Bone marrow (tissue), 2 donors: ENCODE results near the gene RBBP9.
"Not testable (repeated sequence)": the region's sequence is repeated elsewhere in the genome, so short reads cannot be mapped to it uniquely, and the experiment has no call there.

Experiments
- DNase-seq, 2 donors: peaks; one replicate each; lab custom pipeline; 2025; lab: John Stamatoyannopoulos, UW

RBBP9 gene

DNA sequence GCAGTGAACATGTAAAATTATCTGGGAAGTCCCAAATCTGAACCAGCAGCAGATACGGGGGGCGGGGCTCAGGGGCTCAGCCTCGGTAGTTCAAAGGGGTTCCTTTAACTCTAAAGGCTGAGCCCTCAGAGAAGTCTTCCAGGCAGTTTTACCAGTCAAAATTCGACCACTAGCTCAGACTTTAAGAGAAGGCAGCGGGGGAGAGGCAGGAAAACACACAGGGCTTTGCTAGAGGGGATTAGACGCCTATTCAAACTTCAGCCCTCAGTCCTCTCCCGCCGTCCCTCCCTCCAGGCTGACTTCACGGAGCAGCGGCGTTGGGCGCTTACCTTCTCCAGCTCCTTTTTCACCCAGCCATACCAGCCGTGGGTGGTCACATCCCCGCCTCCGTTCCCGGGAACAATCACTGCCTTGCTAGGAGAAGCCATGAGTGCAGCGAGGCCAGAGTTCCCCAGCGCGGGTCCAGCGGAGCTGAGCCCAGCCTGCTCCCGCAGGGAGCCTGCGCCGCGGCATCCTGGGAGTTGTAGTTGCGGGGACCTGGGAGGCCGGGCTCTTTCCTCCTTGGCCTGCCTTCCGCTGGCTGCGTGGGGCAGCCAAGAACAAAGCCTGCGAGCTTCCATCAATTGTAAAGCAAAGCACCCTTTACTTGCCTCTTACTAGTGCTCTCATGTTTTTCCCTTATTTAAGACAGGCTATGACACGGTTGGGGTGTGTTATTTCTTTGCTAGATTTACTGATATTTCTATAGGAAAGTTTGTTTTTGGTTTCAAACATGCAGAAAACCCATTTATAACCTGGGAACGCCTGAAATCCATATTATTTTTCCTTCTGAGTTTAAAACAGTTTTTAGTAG is at the start of gene RBBP9:
Gene RBBP9 (minus strand): TSS at position 486 of the 853 bp plus-strand sequence. CDS start 58 bp downstream, at position 428.
- peak; percentile 31 to 74 for DNase-seq

DNA sequence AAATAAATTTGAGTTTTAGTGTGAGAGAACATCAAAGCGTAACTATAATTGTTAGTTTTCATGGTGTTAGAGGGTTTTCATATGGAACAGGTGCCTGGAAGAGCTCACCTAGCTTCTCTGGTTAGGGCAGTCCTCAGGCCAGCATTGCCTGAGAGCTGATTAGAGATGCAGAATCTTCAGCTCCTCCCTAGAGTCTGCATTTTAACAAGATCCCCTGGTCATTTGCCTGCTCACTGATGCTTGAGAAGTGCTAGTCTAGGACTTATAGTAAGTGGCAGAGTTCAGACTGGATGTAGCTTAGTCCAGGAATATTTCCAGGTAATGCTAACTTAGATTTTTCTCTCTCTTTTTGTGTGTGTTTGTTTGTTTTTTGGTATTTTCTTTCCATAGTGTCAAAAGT is 48.5 kb upstream of the RBBP9 start:
- no peak for DNase-seq

DNA sequence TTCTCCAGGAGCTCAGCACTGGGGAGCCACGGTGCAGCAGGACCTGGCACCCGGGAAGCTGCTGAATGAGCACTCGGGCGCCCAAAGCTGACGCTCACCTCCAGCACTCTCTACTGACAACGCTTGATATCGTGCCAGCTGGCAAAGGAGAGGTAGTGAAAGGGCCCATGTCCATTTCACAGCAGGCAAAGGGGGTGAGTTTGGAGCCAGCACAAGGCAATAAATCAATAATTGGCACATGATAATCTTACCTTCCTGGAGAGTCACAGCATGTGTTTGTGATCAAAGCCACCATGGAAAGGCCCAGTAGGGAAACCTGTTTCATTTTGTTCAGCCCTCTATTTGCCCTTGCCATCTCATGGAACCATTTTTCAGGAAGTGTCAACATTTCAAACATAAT is 46.9 kb upstream of the RBBP9 start:
- no peak for DNase-seq

DNA sequence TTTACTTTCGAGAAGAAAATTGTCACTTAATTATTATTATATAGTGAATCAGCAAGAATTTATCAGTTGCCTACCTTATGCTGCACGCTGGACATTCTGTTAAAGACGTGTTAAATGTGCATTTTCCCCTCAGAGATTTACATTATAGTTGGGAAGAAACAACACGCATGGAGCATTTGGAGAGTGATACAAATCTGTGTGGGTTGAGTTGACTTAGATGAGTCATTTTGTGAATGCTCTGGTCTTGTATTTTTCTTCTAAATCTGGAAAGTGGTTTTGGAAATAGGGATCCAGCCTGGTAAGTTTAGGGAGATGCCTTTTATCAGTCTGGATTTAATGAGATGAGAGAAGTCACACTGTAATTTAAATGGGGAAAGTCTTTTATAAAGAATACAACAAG is 46.2 kb upstream of the RBBP9 start:
- DNase-seq = no peak

DNA sequence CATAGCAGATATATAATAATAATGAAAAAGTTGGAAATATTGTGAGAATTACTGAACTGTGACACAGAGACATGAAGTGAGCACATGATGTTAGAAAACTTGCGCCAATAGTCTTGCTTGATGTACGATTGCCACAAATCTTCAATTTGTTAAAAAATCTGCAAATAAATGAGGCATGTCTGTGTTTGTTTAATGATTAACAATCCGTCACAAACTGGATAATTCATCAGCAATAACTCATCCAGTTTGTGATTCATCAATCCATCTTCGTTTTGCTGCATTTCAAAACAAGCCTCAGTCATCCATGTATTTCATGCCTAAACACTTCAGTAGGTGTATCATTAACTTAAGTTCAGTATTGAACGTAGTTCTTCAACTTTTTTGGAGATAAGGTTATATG is 44.7 kb upstream of the RBBP9 start:
- no peak for DNase-seq

DNA sequence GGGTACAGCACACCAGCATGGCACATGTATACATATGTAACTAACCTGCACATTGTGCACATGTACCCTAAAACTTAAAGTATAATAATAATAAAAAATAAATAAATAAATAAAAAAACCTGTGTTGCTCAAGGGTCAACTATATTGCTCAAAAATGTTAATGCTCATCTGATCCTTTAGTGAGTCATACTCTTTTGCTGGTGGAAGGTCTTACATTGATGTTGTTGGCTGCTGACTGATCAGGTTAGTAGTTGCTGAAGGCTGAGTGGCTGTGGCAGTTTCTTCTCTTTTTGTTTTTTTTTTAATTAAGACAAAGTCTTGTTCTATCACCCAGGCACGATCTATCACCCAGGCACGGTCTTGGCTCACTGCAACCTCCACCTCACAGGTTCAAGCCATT is 40.6 kb upstream of the RBBP9 start:
- DNase-seq = no peak

DNA sequence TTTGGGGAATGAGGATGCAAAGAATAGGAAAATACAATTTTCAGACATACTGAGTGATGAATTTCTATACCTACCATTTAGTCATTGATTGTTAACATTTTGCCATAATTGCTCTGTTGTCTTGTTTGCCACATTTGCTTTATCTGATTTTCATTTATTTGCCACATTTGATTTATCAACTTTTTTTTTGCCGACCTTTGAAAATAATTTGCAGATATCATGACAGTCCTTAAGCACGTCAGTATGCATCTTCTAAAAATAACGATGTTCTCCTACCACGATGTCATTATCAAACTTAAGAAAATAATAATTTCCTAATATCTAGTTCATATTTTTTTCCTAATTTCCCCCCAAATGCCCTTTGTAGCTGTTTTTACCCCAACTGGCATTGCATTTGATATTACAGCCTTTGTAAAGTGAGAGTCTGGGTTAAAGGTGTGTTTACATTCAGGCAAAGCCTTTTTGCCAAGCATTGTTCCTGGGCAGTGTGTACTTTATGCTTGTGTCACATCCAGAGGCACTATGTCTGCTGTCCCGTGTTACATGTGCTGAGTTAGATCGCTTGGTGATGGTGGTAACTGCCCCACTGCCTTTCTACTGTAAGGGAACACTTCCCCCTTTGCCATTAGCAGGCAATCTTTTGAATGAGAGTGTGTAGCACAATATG is 37.1 kb upstream of the RBBP9 start:
- no peak for DNase-seq

DNA sequence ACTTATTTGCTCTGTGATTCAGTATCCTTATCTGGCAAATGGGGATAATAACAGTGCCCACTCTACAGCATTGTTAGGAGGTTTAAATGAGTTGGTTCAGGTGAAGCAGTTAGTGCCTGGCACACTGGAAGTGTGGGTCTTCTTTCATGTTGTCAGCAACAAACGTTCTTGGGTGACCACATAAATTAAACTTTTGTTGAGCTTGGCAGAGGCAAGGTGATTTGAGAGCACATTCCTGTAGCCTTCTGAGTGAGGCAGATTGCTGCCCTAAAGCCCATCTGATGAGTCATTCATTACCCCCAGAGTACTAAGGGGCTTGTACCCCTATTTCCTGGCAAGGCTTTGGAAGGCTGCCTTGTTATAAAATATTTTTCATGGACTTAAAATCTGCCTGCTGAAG is 36.5 kb upstream of the RBBP9 start:
- no peak for DNase-seq

DNA sequence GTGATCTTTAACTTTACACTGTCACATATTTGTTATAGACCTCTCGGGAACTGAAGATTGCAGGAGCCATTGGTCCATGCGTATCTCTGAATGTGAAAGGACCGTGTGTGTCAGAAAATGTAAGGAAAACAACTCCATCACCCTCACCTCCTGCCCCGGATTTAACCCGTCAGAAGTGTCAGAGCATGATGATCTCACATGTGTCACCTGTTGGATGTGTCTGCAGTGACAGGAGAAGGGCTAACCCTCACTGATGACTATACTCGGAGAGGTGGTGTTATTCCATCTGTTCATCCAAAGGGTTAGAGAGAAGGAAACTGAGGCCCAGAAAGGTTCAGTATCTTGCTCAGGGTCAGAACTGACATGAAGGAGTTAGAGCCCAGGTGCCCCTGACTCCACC is 35.6 kb upstream of the RBBP9 start:
- DNase-seq = no peak

DNA sequence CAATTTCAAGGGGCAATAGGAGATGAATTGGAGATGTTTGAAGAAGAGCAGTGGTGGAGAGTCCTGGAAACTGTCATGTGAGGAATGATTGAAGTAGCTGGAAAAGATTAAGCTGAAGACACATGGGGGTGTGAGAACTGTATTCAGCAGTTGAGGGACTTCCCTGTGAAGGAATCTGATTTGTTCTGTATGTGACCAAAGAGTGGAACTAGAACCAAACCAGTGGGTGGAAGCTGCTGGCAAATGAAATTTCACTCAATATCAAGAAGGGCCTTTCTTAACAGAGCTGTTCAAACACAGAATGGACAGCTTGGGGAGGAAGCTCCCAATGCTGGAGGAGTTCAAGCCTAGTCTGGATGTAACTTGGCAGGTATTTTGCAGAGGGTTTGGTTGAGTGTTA is 32.0 kb upstream of the RBBP9 start:
- no peak for DNase-seq

- DNase-seq = no peak
These were observed 30.8 kb upstream of the RBBP9 start for GRCh38 chr20:18527836-18528235.

DNA sequence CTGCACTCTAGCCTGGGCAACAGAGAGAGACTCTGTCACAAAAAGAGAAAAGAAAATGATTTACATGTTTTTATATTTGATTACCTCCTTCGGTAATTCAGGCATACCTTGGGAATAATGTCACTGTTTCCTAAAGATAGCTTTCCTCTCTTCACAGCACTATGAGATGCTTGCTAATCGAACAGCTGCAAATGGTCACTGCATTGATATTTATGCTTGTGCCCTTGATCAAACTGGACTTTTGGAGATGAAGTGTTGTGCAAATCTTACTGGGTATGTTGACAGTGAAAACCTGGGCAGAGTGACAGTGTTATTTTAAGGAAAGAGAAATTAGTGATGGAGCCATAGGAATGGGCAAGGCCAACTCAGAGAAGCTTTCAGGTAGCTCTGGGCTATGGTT is 30.3 kb upstream of the RBBP9 start:
- DNase-seq = no peak

DNA sequence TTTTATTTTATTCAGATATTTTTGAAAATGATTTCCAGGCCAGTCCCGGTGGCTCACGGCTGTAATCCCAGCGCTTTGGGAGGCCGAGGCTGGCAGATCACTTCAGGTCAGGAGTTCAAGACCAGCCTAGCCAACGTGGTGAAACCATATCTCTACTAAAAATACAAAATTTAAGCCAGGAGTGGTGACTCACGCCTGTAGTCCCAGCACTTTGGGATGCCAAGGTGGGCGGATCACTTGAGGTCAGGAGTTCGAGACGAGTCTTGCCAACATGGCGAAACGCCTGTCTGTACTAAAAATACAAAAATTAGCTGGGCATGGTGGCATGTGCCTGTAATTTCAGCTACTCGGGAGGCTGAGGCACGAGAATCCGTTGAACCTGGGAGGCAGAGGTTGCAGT is 29.7 kb upstream of the RBBP9 start:
- not testable (repeated sequence) for DNase-seq

- DNase-seq = no peak
These were observed 27.6 kb upstream of the RBBP9 start for GRCh38 chr20:18524646-18525045.

GRCh38 chr20:18523066-18523465 is 26.0 kb upstream of the RBBP9 start:
- DNase-seq = no peak

DNA sequence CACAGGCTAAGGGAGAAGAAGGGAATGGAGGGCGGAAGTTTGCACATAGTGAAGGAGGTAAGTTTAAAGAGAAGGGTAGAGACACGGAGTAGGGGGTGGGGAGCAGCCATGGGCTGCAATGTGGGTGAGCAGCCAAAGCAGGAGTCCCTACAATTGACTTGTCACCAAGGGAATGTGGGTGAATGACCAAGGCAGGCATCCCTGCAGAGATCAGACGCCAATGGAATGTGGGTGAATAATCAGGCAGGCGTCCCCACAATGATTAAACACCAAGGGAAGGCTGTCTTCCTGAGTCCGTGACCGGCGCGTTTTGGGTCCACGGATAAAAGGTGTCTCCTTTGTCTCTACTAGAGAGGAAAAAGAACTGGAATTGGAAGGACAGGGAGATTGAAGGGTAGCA is 25.0 kb upstream of the RBBP9 start:
- DNase-seq = not testable (repeated sequence)

DNA sequence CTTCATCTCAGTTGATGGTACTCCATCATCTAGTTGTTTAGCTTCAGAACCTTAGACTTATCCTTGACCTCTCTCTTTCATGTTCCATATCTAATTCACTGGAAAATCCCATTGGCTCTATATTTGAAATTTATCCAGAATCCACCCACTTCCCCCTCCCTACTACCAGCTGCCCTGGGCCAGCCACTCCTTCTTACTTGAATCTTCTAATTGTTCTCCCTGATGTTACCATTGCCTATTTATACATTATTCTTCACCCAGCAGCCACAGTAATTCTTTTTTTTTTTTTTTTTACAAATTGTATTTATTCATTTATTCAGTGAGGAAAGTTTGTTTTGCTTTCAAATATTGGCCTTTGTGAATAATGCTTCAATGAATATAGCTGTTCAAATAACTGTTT is 18.9 kb upstream of the RBBP9 start:
- DNase-seq = no peak

DNA sequence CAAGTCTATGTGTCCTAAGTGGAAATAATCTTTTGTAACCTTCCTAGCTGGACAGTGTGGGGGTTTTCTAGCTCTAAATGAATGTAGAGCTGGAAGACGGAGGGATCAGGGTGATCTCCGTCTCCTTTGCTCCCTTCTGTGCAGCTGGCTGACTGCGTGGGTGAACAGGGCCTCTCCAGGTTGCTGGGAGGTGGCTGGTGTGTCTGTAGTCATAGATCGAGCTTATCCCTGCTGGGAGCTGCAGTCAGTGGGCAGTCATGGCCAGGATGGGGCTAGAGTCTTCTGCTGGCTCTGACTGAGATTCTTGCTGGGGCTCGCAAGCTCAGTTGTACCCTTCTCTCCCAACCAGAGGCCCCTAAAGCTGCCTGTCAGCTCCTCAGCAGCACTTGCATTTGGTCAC is 17.1 kb upstream of the RBBP9 start:
- no peak for DNase-seq

- DNase-seq = no peak
These were observed 16.2 kb upstream of the RBBP9 start for GRCh38 chr20:18513208-18513607.

DNA sequence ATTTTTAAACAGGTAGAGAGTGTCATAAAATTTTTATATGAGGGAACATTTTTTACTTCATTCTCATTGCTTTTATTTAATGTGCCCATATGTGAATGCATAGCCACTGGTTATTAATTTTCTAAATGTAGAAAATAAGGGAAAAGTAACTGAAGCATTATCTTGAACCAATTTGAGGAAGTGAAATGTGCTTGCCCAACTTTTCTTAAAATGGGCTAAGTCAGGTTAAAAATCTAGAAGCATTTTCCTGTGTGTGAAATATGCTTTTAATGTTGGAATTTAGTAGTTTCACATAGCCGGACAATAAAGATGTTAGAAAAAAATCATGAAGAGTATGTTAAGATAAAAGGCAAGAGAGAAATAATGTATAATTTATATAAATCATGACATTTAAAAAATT is 14.5 kb upstream of the RBBP9 start:
- no peak for DNase-seq

GRCh38 chr20:18507218-18508191 is 10.5 kb upstream of the RBBP9 start, which contains the start of gene SEC23B:
Gene SEC23B, plus strand, starts transcription at chr20:18507940. Its CDS starts 2,896 bp downstream, at chr20:18510836.
- peak; percentile 88 to 97 for DNase-seq

GRCh38 chr20:18506744-18507143 is 9.7 kb upstream of the RBBP9 start:
- no peak for DNase-seq
